T47D (cell line): ENCODE data around the gene ATP10A.

Source experiments
- DNase-seq, 2 experiments: peaks; one replicate each; pipeline versions ENCODE4 v3.0.0 to v3.0.0-alpha.2; 2011 to 2012; ENCODE audit warnings: low read depth in 1 of 2, low spot score in 1 of 2
- JUND ChIP-seq: IDR thresholded peaks from 2 replicates; pipeline ENCODE4 v1.6.1; 2012; ENCODE audit warnings: low read depth
- in situ Hi-C: cut with HindIII; loops from 2 replicates; pipeline ENCODE4 v1.10.0; 2016; ENCODE audit warnings: low sequenced_read_pairs, low pct_unique_long_range_greater_than_20kb

ATP10A gene

GRCh38 chr15:25789616-25789999 lies 73.5 kb downstream of the ATP10A start:
- in situ Hi-C loops = no loop called here
- DNase-seq = no peak
- no peak for TF ChIP-seq JUND

GRCh38 chr15:25789211-25789610 lies 73.9 kb downstream of the ATP10A start:
- DNase-seq = no peak
- no peak for TF ChIP-seq JUND
- in situ Hi-C loops = no loop called here

- TF ChIP-seq JUND = no peak
- in situ Hi-C loops = no loop called here
- no peak for DNase-seq
Measured at GRCh38 chr15:25787855-25788520, 75.1 kb downstream of the ATP10A start.

- in situ Hi-C loops = no loop called here
- no peak for DNase-seq
- no peak for TF ChIP-seq JUND
Measured at GRCh38 chr15:25787381-25787780, 75.7 kb downstream of the ATP10A start.

- no peak for DNase-seq
- TF ChIP-seq JUND = no peak
- in situ Hi-C loops = no loop called here
Measured at GRCh38 chr15:25786040-25786439, 77.1 kb downstream of the ATP10A start.

GRCh38 chr15:25785641-25786025 lies 77.5 kb downstream of the ATP10A start:
- in situ Hi-C loops = no loop called here
- no peak for TF ChIP-seq JUND
- no peak for DNase-seq

- in situ Hi-C loops = no loop called here
- DNase-seq = no peak
- no peak for TF ChIP-seq JUND
Measured at GRCh38 chr15:25784876-25785640, 78.1 kb downstream of the ATP10A start.

GRCh38 chr15:25783607-25784540 lies 79.3 kb downstream of the ATP10A start:
- DNase-seq = peak in 1 of 2 experiments; percentile 84
- in situ Hi-C loops = no loop called here
- no peak for TF ChIP-seq JUND

- no peak for DNase-seq
- in situ Hi-C loops = no loop called here
- no peak for TF ChIP-seq JUND
Measured at GRCh38 chr15:25783134-25783533, 80.0 kb downstream of the ATP10A start.

GRCh38 chr15:25780479-25781255 lies 82.5 kb downstream of the ATP10A start:
- no peak for DNase-seq
- in situ Hi-C loops = no loop called here
- no peak for TF ChIP-seq JUND

- no peak for TF ChIP-seq JUND
- in situ Hi-C loops = no loop called here
Measured at GRCh38 chr15:25778161-25778560, 85.0 kb downstream of the ATP10A start.

GRCh38 chr15:25777037-25777436 lies 86.1 kb downstream of the ATP10A start:
- no peak for TF ChIP-seq JUND
- no peak for DNase-seq
- in situ Hi-C loops = no loop called here

More at GRCh38 chr15:25778161-25778560, 85.0 kb downstream of the ATP10A start:
- no peak for DNase-seq
